K562 (cell line): ENCODE measurements around the gene STAMBPL1. TPM values are rescaled to one million over a fixed set of nuclear protein-coding genes. Genes with fewer than 3 reads are reported as not detected.

Source experiments
- ATAC-seq: fragments of 200-7000 bp; cut with Tn5 transposase; 3 replicates; pipeline ENCODE4 v1.9.1; 2020; ENCODE audit warnings: moderate library complexity
- BruUV-seq: library from RNA; stranded (reverse); fragments of 400-500 nt; replicated peaks from 2 replicates; lab custom pipeline; 2021; lab: Mats Ljungman, UMichigan
- CTCF ChIA-PET: fragments of 300-600 bp; formaldehyde crosslinking; extraction: SDS; loops from one replicate; lab custom pipeline; 2021; ENCODE audit warnings: low intra/inter-chr PET ratio; lab: Yijun Ruan, JAX
- POLR2A ChIA-PET: fragments of 300-600, 350-650 bp; sonication (Branson Sonifier 250); formaldehyde crosslinking; extraction: SDS; loops from one replicate; lab custom pipeline; 2021; ENCODE audit warnings: antibody characterized with exemption, inconsistent platforms; lab: Yijun Ruan, JAX
- DNase-seq, 4 experiments: peaks; one replicate each; pipeline versions ENCODE4 v3.0.0 to v3.0.0-alpha.2; 2011 to 2018; ENCODE audit warnings: low spot score in 3 of 4, mixed read lengths in 3 of 4; ENCODE audit errors: extremely low read depth in 1 of 4
- FAIRE-seq: peaks from 2 replicates; lab custom pipeline; 2011; peaks lifted over from hg19 to GRCh38; lab: Jason Lieb, UNC
- H2AFZ ChIP-seq: 2 replicates; pipeline ENCODE4 v1.6.0; 2011; ENCODE audit warnings: low read depth, low read length, control low read depth, inconsistent platforms
- H3K27ac ChIP-seq: fragments of 200-600 bp; 3 replicates; pipeline ENCODE4 v1.8.0; 2011; ENCODE audit warnings: low read depth, mild to moderate bottlenecking, control low read depth, inconsistent platforms, low read length, moderate library complexity, mixed read lengths; ENCODE audit errors: extremely low read depth
- H3K27me3 ChIP-seq, 2 experiments: fragments of 300-600 bp in 1 of 2; 2 replicates in 1 of 2; 3 replicates in 1 of 2; pipeline versions ENCODE4 v1.6.0 to v1.8.0; 2011; ENCODE audit warnings: inconsistent platforms in 2 of 2, low read length in 2 of 2, mild to moderate bottlenecking in 1 of 2, mixed read lengths in 1 of 2, moderate library complexity in 1 of 2; ENCODE audit not compliant: control insufficient read depth in 2 of 2, insufficient read depth in 2 of 2
- H3K36me3 ChIP-seq: fragments of 300-600 bp; 3 replicates; pipeline ENCODE4 v1.8.0; 2011; ENCODE audit warnings: mild to moderate bottlenecking, low read length, inconsistent platforms; ENCODE audit not compliant: control insufficient read depth, insufficient read depth
- H3K4me1 ChIP-seq, 2 experiments: fragments of 200-600 bp in 1 of 2; replicated peaks in 1 of 2; 2 replicates in 1 of 2; 3 replicates in 1 of 2; pipeline versions ENCODE4 v1.5.1 to v1.8.0; 2011; ENCODE audit warnings: inconsistent platforms in 2 of 2, low read length in 2 of 2, mild to moderate bottlenecking in 1 of 2, mixed read lengths in 1 of 2, moderate library complexity in 1 of 2; ENCODE audit not compliant: control insufficient read depth in 2 of 2, insufficient read depth in 2 of 2
- H3K4me2 ChIP-seq: 2 replicates; pipeline ENCODE4 v1.6.1; 2011; ENCODE audit warnings: low read length, control low read depth, inconsistent platforms, mixed read lengths; ENCODE audit not compliant: insufficient read depth
- H3K4me3 ChIP-seq: fragments of 200-600 bp; sonication (generic), shearing (Covaris generic); 2 replicates; pipeline ENCODE4 v1.5.1; 2016; ENCODE audit warnings: control low read depth, inconsistent platforms
- H3K79me2 ChIP-seq: fragments of 200-600 bp; 3 replicates; pipeline ENCODE4 v1.8.0; 2011; ENCODE audit warnings: low read length, inconsistent platforms; ENCODE audit not compliant: control insufficient read depth, insufficient read depth
- H3K9ac ChIP-seq, 2 experiments: 2 replicates each; pipeline versions ENCODE4 v1.6.0 to v1.6.1; 2011; ENCODE audit warnings: low read depth in 2 of 2, low read length in 2 of 2, control low read depth in 1 of 2, inconsistent platforms in 1 of 2, mild to moderate bottlenecking in 1 of 2, mixed read lengths in 1 of 2; ENCODE audit not compliant: insufficient read depth in 1 of 2
- H3K9me1 ChIP-seq: one replicate; pipeline ENCODE4 v1.6.0; 2011; ENCODE audit warnings: inconsistent platforms, mild to moderate bottlenecking, low read length, moderate library complexity; ENCODE audit not compliant: control insufficient read depth, insufficient read depth
- H3K9me3 ChIP-seq: replicated peaks from 2 replicates; pipeline ENCODE4 v1.5.1; 2011; ENCODE audit warnings: low read depth, low read length, inconsistent platforms; ENCODE audit not compliant: control insufficient read depth, insufficient read depth
- H4K20me1 ChIP-seq: replicated peaks from 2 replicates; pipeline ENCODE4 v1.6.1; 2011; ENCODE audit warnings: low read length, inconsistent platforms, mixed read lengths; ENCODE audit not compliant: control insufficient read depth, insufficient read depth
- BCOR ChIP-seq: fragments of 450-650 bp; IDR thresholded peaks from 2 replicates; pipeline ENCODE4 v1.6.1; 2016
- GATA2 ChIP-seq: sonication (generic); formaldehyde crosslinking; IDR thresholded peaks from 2 replicates; pipeline ENCODE4 v1.4.0; 2020; ENCODE audit warnings: mild to moderate bottlenecking, missing genetic modification reagents
- ZNF699 ChIP-seq: fragments of 250-450 bp; sonication (Bioruptor Pico); IDR thresholded peaks from 2 replicates; pipeline ENCODE4 v1.8.0; 2021; ENCODE audit warnings: mild to moderate bottlenecking, moderate library complexity; ENCODE audit not compliant: insufficient replicate concordance
- ZNF717 ChIP-seq: fragments of 250-450 bp; sonication (Bioruptor Pico); IDR thresholded peaks from 2 replicates; pipeline ENCODE4 v1.5.0; 2021
- WGBS: fragments of 100-300 bp; shearing (Covaris generic); methylation state at CpG from one replicate; pipeline ENCODE4 v1.1.6; 2016; ENCODE audit warnings: low coverage, mixed read lengths; ENCODE audit not compliant: insufficient coverage; ENCODE audit errors: missing lambda C conversion rate; 5-methylcytosine and 5-hydroxymethylcytosine counted together
- in situ Hi-C: fragments of 300-500 bp; cut with MboI; formaldehyde crosslinking; loops from 4 replicates; pipeline ENCODE4 v1.15.0; 2018; ENCODE audit warnings: inconsistent platforms, mixed read lengths
- intact Hi-C: fragments of 100-400 bp; cut with micrococcal nuclease; formaldehyde crosslinking; loops from 2 replicates; pipeline ENCODE4 v1.14.2; 2022
- polyA plus RNA-seq, 8 experiments: library from polyadenylated mRNA; depleted of rRNA in 4 of 8; stranded (reverse) in 5 of 8; unstranded in 3 of 8; fragments of >200 nt; fragmentation: Nextera tagmentation in 2 of 8; fragmentation: Illumina TruSeq in 1 of 8; extraction: Ambion mirVana in 2 of 8; extraction: Trizol in 1 of 8; gene quantifications; 2 replicates each; pipeline versions ENCODE4 v1.2.1 to v1.2.3, GENCODE V29; 2011 to 2014; ENCODE audit warnings: inconsistent platforms in 1 of 8, missing spikeins in 1 of 8
- total RNA-seq, 7 experiments: library from RNA; depleted of rRNA in 6 of 7; stranded (reverse); fragments of >200 nt in 6 of 7; fragmentation: Illumina TruSeq in 2 of 7; extraction: Trizol in 2 of 7; gene quantifications; 2 replicates each; pipeline versions ENCODE4 v1.2.1 to v1.2.3, GENCODE V29; 2011 to 2021; ENCODE audit warnings: low replicate concordance in 1 of 7
- TF ChIP-seq, protein P1 (sequence below): fragments of 450-650 bp; IDR thresholded peaks from 2 replicates; pipeline ENCODE4 v1.6.1; 2018; ENCODE audit not compliant: partially characterized antibody
- TF ChIP-seq, protein P2 (sequence below): fragments of 200-600 bp; sonication (generic); IDR thresholded peaks from one replicate; pipeline ENCODE4 v1.6.1; 2012; ENCODE audit warnings: mild to moderate bottlenecking, low read depth, low read length, inconsistent platforms

STAMBPL1 gene
- total and polyA plus RNA-seq, 9 of the 15 experiments (the other 6 are each of a cell fraction or from before 2014, with no cell fraction given), result 0.09 TPM; not detected in 8

- Histone ChIP-seq H3K9me1 (no peaks in the 10 kb centered on the region), H3K9ac (no peak overlapping the region), H3K4me3 (no peak overlapping the region), H3K79me2 (no peaks in the 10 kb centered on the region), H3K36me3 (no peaks in the 10 kb centered on the region), H3K9me3 (no peaks in the 10 kb centered on the region), H2AFZ (no peak overlapping the region), H4K20me1 (no peaks in the 10 kb centered on the region), H3K4me1 (no peaks in the 10 kb centered on the region), H3K4me2 (no peak overlapping the region), H3K27me3 (no peaks in the 10 kb centered on the region), H3K27ac (no peak overlapping the region)
- in situ Hi-C loops (no loop called here), intact Hi-C loops (no loop called here)
- FAIRE-seq (no peak), DNase-seq (no peak), ATAC-seq (no peak)
- ChIA-PET POLR2A (no interaction called here), CTCF (interaction anchor here (0.6 kb wide), 1 partner anchor 16 kb away, joined by 3 read pairs; no protein-coding TSS in a partner anchor)
- WGBS, result 0% methylated on average over 3 of the region's 3 CpGs
- no TSS peak for BruUV-seq
- TF ChIP-seq GATA2 (CRISPR knock-in tag), result no peak
- TF ChIP-seq BCOR, result no peak
- no peak for TF ChIP-seq ZNF699 (CRISPR knock-in tag)
- TF ChIP-seq, protein P1, sequence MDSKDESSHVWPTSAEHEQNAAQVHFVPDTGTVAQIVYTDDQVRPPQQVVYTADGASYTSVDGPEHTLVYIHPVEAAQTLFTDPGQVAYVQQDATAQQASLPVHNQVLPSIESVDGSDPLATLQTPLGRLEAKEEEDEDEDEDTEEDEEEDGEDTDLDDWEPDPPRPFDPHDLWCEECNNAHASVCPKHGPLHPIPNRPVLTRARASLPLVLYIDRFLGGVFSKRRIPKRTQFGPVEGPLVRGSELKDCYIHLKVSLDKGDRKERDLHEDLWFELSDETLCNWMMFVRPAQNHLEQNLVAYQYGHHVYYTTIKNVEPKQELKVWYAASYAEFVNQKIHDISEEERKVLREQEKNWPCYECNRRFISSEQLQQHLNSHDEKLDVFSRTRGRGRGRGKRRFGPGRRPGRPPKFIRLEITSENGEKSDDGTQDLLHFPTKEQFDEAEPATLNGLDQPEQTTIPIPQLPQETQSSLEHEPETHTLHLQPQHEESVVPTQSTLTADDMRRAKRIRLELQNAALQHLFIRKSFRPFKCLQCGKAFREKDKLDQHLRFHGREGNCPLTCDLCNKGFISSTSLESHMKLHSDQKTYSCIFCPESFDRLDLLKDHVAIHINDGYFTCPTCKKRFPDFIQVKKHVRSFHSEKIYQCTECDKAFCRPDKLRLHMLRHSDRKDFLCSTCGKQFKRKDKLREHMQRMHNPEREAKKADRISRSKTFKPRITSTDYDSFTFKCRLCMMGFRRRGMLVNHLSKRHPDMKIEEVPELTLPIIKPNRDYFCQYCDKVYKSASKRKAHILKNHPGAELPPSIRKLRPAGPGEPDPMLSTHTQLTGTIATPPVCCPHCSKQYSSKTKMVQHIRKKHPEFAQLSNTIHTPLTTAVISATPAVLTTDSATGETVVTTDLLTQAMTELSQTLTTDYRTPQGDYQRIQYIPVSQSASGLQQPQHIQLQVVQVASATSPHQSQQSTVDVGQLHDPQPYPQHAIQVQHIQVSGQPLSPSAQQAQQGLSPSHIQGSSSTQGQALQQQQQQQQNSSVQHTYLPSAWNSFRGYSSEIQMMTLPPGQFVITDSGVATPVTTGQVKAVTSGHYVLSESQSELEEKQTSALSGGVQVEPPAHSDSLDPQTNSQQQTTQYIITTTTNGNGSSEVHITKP, result no peak
- no peak for TF ChIP-seq ZNF717 (CRISPR knock-in tag)
- TF ChIP-seq, protein P2, sequence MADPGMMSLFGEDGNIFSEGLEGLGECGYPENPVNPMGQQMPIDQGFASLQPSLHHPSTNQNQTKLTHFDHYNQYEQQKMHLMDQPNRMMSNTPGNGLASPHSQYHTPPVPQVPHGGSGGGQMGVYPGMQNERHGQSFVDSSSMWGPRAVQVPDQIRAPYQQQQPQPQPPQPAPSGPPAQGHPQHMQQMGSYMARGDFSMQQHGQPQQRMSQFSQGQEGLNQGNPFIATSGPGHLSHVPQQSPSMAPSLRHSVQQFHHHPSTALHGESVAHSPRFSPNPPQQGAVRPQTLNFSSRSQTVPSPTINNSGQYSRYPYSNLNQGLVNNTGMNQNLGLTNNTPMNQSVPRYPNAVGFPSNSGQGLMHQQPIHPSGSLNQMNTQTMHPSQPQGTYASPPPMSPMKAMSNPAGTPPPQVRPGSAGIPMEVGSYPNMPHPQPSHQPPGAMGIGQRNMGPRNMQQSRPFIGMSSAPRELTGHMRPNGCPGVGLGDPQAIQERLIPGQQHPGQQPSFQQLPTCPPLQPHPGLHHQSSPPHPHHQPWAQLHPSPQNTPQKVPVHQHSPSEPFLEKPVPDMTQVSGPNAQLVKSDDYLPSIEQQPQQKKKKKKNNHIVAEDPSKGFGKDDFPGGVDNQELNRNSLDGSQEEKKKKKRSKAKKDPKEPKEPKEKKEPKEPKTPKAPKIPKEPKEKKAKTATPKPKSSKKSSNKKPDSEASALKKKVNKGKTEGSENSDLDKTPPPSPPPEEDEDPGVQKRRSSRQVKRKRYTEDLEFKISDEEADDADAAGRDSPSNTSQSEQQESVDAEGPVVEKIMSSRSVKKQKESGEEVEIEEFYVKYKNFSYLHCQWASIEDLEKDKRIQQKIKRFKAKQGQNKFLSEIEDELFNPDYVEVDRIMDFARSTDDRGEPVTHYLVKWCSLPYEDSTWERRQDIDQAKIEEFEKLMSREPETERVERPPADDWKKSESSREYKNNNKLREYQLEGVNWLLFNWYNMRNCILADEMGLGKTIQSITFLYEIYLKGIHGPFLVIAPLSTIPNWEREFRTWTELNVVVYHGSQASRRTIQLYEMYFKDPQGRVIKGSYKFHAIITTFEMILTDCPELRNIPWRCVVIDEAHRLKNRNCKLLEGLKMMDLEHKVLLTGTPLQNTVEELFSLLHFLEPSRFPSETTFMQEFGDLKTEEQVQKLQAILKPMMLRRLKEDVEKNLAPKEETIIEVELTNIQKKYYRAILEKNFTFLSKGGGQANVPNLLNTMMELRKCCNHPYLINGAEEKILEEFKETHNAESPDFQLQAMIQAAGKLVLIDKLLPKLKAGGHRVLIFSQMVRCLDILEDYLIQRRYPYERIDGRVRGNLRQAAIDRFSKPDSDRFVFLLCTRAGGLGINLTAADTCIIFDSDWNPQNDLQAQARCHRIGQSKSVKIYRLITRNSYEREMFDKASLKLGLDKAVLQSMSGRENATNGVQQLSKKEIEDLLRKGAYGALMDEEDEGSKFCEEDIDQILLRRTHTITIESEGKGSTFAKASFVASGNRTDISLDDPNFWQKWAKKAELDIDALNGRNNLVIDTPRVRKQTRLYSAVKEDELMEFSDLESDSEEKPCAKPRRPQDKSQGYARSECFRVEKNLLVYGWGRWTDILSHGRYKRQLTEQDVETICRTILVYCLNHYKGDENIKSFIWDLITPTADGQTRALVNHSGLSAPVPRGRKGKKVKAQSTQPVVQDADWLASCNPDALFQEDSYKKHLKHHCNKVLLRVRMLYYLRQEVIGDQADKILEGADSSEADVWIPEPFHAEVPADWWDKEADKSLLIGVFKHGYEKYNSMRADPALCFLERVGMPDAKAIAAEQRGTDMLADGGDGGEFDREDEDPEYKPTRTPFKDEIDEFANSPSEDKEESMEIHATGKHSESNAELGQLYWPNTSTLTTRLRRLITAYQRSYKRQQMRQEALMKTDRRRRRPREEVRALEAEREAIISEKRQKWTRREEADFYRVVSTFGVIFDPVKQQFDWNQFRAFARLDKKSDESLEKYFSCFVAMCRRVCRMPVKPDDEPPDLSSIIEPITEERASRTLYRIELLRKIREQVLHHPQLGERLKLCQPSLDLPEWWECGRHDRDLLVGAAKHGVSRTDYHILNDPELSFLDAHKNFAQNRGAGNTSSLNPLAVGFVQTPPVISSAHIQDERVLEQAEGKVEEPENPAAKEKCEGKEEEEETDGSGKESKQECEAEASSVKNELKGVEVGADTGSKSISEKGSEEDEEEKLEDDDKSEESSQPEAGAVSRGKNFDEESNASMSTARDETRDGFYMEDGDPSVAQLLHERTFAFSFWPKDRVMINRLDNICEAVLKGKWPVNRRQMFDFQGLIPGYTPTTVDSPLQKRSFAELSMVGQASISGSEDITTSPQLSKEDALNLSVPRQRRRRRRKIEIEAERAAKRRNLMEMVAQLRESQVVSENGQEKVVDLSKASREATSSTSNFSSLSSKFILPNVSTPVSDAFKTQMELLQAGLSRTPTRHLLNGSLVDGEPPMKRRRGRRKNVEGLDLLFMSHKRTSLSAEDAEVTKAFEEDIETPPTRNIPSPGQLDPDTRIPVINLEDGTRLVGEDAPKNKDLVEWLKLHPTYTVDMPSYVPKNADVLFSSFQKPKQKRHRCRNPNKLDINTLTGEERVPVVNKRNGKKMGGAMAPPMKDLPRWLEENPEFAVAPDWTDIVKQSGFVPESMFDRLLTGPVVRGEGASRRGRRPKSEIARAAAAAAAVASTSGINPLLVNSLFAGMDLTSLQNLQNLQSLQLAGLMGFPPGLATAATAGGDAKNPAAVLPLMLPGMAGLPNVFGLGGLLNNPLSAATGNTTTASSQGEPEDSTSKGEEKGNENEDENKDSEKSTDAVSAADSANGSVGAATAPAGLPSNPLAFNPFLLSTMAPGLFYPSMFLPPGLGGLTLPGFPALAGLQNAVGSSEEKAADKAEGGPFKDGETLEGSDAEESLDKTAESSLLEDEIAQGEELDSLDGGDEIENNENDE, result no peak
These were observed 86.8 kb downstream of the STAMBPL1 start for GRCh38 chr10:88966797-88967196.
